Endodermal cell (in vitro differentiated cells): ENCODE data around the gene CASP8. TPM values are rescaled to one million over a fixed set of nuclear protein-coding genes. Genes with fewer than 3 reads are reported as not detected.

Experiments used
- DNase-seq: peaks from one replicate; pipeline ENCODE4 v3.0.0-alpha.2; 2017
- H3K27ac ChIP-seq: 2 replicates; pipeline ENCODE4 v1.5.1; 2013; ENCODE audit warnings: mild to moderate bottlenecking, low read depth, low read length, moderate library complexity
- H3K27me3 ChIP-seq: 2 replicates; pipeline ENCODE4 v1.6.1; 2013; ENCODE audit warnings: mild to moderate bottlenecking, low read length, moderate library complexity; ENCODE audit not compliant: insufficient read depth, control insufficient read depth, poor library complexity, severe bottlenecking
- H3K36me3 ChIP-seq: 2 replicates; pipeline ENCODE4 v1.7.0; 2013; ENCODE audit warnings: mild to moderate bottlenecking, low read length, moderate library complexity; ENCODE audit not compliant: control insufficient read depth, insufficient read depth
- H3K4me1 ChIP-seq: one replicate; pipeline ENCODE4 v1.7.0; 2013; ENCODE audit warnings: low read length; ENCODE audit not compliant: control insufficient read depth, insufficient read depth
- H3K4me3 ChIP-seq: 2 replicates; pipeline ENCODE4 v1.5.1; 2013; ENCODE audit warnings: mild to moderate bottlenecking, low read length, moderate library complexity
- H3K9ac ChIP-seq: 2 replicates; pipeline ENCODE4 v1.6.1; 2013; ENCODE audit warnings: mild to moderate bottlenecking, low read length, moderate library complexity; ENCODE audit not compliant: poor library complexity, severe bottlenecking; ENCODE audit errors: extremely low read depth
- H3K9me3 ChIP-seq: 2 replicates; pipeline ENCODE4 v1.6.1; 2013; ENCODE audit warnings: mild to moderate bottlenecking, low read length, moderate library complexity; ENCODE audit not compliant: control insufficient read depth
- H3K27ac Mint-ChIP-seq: 2 replicates; pipeline ENCODE4 v1.8.0; 2020; ENCODE audit warnings: mixed read lengths
- H3K27me3 Mint-ChIP-seq: 2 replicates; pipeline ENCODE4 v1.8.0; 2021; ENCODE audit warnings: mild to moderate bottlenecking, mixed read lengths; ENCODE audit not compliant: insufficient read depth
- H3K36me3 Mint-ChIP-seq: 2 replicates; pipeline ENCODE4 v1.8.0; 2020; ENCODE audit warnings: low read depth, mixed read lengths
- H3K4me1 Mint-ChIP-seq: 2 replicates; pipeline ENCODE4 v1.8.0; 2020; ENCODE audit warnings: mixed read lengths
- H3K4me3 Mint-ChIP-seq: 2 replicates; pipeline ENCODE4 v1.8.0; 2020; ENCODE audit warnings: mild to moderate bottlenecking, moderate library complexity, mixed read lengths
- H3K9me3 Mint-ChIP-seq: 2 replicates; pipeline ENCODE4 v1.8.0; 2020; ENCODE audit warnings: mild to moderate bottlenecking, mixed read lengths
- WGBS, 2 experiments: methylation state at CpG; one replicate each; pipeline versions ENCODE4 v1.1.5 to v1.1.7; 2013; ENCODE audit warnings: missing lambda C conversion rate in 2 of 2, mixed read lengths in 1 of 2; ENCODE audit not compliant: insufficient coverage in 1 of 2, insufficient read length in 1 of 2; 5-methylcytosine and 5-hydroxymethylcytosine counted together
- total RNA-seq, 2 donors: library from RNA; stranded (reverse); fragmentation: NEBNext Ultra II Directional in 1 of 2; extraction: Animal tissue kit (Norgen Biotek cat#: 25700) in 1 of 2; gene quantifications; 2 replicates in 1 of 2; 3 replicates in 1 of 2; pipeline ENCODE4 v1.2.1, GENCODE V29; 2021
- TF ChIP-seq, protein P1 (sequence below): fragments of 200-600 bp; sonication (generic); conservative IDR thresholded peaks from 2 replicates; pipeline ENCODE4 v1.5.0; 2021; ENCODE audit warnings: antibody characterized with exemption, mild to moderate bottlenecking

CASP8 gene
- total RNA-seq, 2 donors from 2014 or later = 5.4 to 9.0 TPM

- Histone ChIP-seq H3K9ac (no peak overlapping the region), H3K9me3 (peaks cover 25% of the 10 kb centered on the region), H3K4me1 (no peaks in the 10 kb centered on the region), H3K27me3 (no peaks in the 10 kb centered on the region), H3K36me3 (no peaks in the 10 kb centered on the region), H3K4me3 (no peak overlapping the region), H3K27ac (no peak overlapping the region)
- Mint-ChIP-seq H3K9me3 (peaks cover 29% of the 10 kb centered on the region), H3K36me3 (no peaks in the 10 kb centered on the region), H3K27me3 (peaks cover 5% of the 10 kb centered on the region), H3K4me1 (peaks cover 15% of the 10 kb centered on the region), H3K4me3 (no peak overlapping the region), H3K27ac (no peak overlapping the region)
- DNase-seq = no peak
- WGBS, 2 experiments = 68 to 75% methylated on average over 2 of the region's 2 CpGs
- TF ChIP-seq, protein P1, sequence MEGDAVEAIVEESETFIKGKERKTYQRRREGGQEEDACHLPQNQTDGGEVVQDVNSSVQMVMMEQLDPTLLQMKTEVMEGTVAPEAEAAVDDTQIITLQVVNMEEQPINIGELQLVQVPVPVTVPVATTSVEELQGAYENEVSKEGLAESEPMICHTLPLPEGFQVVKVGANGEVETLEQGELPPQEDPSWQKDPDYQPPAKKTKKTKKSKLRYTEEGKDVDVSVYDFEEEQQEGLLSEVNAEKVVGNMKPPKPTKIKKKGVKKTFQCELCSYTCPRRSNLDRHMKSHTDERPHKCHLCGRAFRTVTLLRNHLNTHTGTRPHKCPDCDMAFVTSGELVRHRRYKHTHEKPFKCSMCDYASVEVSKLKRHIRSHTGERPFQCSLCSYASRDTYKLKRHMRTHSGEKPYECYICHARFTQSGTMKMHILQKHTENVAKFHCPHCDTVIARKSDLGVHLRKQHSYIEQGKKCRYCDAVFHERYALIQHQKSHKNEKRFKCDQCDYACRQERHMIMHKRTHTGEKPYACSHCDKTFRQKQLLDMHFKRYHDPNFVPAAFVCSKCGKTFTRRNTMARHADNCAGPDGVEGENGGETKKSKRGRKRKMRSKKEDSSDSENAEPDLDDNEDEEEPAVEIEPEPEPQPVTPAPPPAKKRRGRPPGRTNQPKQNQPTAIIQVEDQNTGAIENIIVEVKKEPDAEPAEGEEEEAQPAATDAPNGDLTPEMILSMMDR = no peak
Measured at GRCh38 chr2:201319511-201319910, 59.2 kb downstream of the CASP8 start.

DNA sequence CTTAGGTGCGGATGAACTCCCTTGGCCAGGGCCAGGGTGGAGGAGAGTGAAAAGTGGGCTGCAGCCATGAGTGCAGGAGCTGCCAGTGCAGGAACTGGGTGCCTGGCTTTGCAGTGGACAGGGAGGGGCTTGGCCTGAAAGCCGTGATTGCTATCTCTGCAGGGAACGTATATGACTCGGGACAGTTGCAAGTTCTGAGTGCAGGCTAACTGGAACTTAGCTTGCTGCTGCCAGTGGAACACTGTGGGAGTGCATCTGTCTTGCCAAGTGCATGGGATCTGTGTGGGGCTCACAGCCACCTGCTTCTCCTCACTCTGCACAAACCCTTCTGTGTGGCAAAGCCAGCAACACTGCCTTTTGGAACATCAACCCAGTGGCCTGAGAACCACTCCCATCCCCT lies 59.9 kb downstream of the CASP8 start:
- Histone ChIP-seq H3K4me1 (no peaks in the 10 kb centered on the region), H3K9me3 (peaks cover 25% of the 10 kb centered on the region), H3K4me3 (no peak overlapping the region), H3K27ac (no peak overlapping the region), H3K9ac (no peak overlapping the region), H3K36me3 (no peaks in the 10 kb centered on the region), H3K27me3 (no peaks in the 10 kb centered on the region)
- no peak for DNase-seq
- Mint-ChIP-seq H3K4me3 (no peak overlapping the region), H3K27ac (no peak overlapping the region), H3K9me3 (peaks cover 24% of the 10 kb centered on the region), H3K27me3 (peaks cover 5% of the 10 kb centered on the region), H3K36me3 (no peaks in the 10 kb centered on the region), H3K4me1 (peaks cover 8% of the 10 kb centered on the region)
- WGBS, 2 experiments = 90 to 98% methylated on average over 4 of the region's 4 CpGs
- TF ChIP-seq, protein P1 = no peak

- Histone ChIP-seq H3K27me3 (no peaks in the 10 kb centered on the region), H3K9me3 (peaks cover 25% of the 10 kb centered on the region), H3K9ac (no peak overlapping the region), H3K4me3 (no peak overlapping the region), H3K27ac (no peak overlapping the region), H3K36me3 (no peaks in the 10 kb centered on the region), H3K4me1 (no peaks in the 10 kb centered on the region)
- Mint-ChIP-seq H3K4me1 (peaks cover 8% of the 10 kb centered on the region), H3K27me3 (peaks cover 5% of the 10 kb centered on the region), H3K9me3 (peaks cover 24% of the 10 kb centered on the region), H3K4me3 (no peak overlapping the region), H3K27ac (no peak overlapping the region), H3K36me3 (no peaks in the 10 kb centered on the region)
- WGBS, 2 experiments = 90 to 100% methylated on average over 1 to 4 of the region's 4 CpGs
- no peak for DNase-seq
- TF ChIP-seq, protein P1 = no peak
Measured at GRCh38 chr2:201320701-201321100, 60.4 kb downstream of the CASP8 start.
